Osteocyte (in vitro differentiated cells): Measurements from ENCODE around the gene DNAH2. TPM values are rescaled to one million over a fixed set of nuclear protein-coding genes. Genes with fewer than 3 reads are reported as not detected.

Source experiments
- DNase-seq: peaks from one replicate; pipeline ENCODE4 v3.0.0; 2021; ENCODE audit warnings: mixed read lengths; ENCODE audit not compliant: unreplicated experiment; ENCODE audit errors: extremely low spot score
- H3K27ac Mint-ChIP-seq: one replicate; pipeline ENCODE4 v1.8.0; 2021; ENCODE audit warnings: mild to moderate bottlenecking, mixed read lengths; ENCODE audit not compliant: unreplicated experiment
- H3K27me3 Mint-ChIP-seq: one replicate; pipeline ENCODE4 v1.8.0; 2021; ENCODE audit warnings: mixed read lengths; ENCODE audit not compliant: unreplicated experiment
- H3K36me3 Mint-ChIP-seq: one replicate; pipeline ENCODE4 v1.8.0; 2021; ENCODE audit warnings: mixed read lengths; ENCODE audit not compliant: unreplicated experiment
- H3K4me1 Mint-ChIP-seq: one replicate; pipeline ENCODE4 v1.8.0; 2021; ENCODE audit warnings: mixed read lengths; ENCODE audit not compliant: unreplicated experiment
- H3K4me3 Mint-ChIP-seq: one replicate; pipeline ENCODE4 v1.8.0; 2021; ENCODE audit warnings: mild to moderate bottlenecking, moderate library complexity, mixed read lengths; ENCODE audit not compliant: unreplicated experiment
- H3K9me3 Mint-ChIP-seq: one replicate; pipeline ENCODE4 v1.8.0; 2021; ENCODE audit warnings: mixed read lengths; ENCODE audit not compliant: unreplicated experiment
- total RNA-seq: library from RNA; stranded (reverse); gene quantifications from 2 replicates; pipeline ENCODE4 v1.2.1, GENCODE V29; 2021
- TF ChIP-seq, protein P1 (sequence below): fragments of 200-600 bp; sonication (generic); IDR thresholded peaks from 2 replicates; pipeline ENCODE4 v1.5.0; 2021; ENCODE audit warnings: antibody characterized with exemption, mild to moderate bottlenecking, moderate library complexity

The DNAH2 gene
- total RNA-seq, 1 donor from 2014 or later: 0.03 TPM

DNA sequence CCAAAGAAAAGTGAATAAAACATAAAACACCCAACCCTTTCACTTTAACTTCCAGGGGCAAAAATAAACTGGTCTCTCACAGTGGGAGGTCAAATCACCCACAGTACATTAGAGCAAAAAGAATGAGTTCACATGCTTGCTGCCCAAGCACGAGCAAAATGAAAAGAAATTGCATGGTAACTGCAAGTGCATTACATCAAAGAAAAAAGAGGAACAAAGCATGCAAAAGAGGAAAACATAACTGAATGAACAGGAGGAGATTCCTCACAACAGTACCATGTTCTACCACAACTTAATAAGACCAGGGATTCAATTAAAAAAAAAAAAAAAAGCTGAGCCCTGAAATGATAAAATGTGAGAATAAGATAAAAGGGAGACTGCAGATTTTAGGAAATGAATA, 12.3 kb downstream of the DNAH2 start:
- TF ChIP-seq, protein P1, sequence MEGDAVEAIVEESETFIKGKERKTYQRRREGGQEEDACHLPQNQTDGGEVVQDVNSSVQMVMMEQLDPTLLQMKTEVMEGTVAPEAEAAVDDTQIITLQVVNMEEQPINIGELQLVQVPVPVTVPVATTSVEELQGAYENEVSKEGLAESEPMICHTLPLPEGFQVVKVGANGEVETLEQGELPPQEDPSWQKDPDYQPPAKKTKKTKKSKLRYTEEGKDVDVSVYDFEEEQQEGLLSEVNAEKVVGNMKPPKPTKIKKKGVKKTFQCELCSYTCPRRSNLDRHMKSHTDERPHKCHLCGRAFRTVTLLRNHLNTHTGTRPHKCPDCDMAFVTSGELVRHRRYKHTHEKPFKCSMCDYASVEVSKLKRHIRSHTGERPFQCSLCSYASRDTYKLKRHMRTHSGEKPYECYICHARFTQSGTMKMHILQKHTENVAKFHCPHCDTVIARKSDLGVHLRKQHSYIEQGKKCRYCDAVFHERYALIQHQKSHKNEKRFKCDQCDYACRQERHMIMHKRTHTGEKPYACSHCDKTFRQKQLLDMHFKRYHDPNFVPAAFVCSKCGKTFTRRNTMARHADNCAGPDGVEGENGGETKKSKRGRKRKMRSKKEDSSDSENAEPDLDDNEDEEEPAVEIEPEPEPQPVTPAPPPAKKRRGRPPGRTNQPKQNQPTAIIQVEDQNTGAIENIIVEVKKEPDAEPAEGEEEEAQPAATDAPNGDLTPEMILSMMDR: no peak
- no peaks in the 10 kb centered on the region for H3K4me1 Mint-ChIP-seq
- H3K9me3 Mint-ChIP-seq: no peaks in the 10 kb centered on the region
- no peak for DNase-seq
- no peak overlapping the region for H3K4me3 Mint-ChIP-seq
- H3K27ac Mint-ChIP-seq: no peak overlapping the region
- H3K36me3 Mint-ChIP-seq: no peaks in the 10 kb centered on the region
- H3K27me3 Mint-ChIP-seq: peaks cover 42% of the 10 kb centered on the region

DNA sequence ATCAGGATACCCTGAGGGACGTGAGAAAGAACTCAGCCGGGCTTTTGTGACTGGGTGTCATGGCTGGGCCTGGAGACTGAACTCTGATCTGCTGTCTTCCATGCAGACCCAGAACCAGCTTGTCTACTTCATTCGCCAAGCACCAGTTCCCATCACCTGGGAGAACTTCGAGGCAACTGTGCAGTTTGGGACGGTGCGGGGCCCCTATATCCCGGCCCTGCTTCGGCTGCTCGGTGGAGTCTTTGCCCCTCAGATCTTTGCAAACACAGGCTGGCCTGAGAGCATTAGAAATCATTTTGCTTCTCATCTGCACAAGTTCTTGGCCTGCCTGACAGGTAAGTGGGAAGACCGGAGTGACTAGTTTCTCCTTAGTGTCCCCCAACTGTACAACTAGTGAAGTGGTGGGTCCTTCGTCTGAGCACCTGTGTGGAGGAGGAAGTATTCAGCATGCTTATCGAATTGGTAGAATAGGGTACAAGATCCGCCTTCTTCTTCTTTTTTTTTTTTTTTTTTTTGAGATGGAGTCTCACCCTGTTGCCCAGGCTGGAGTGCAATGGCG, 15.5 kb downstream of the DNAH2 start:
- H3K36me3 Mint-ChIP-seq: no peaks in the 10 kb centered on the region
- H3K4me3 Mint-ChIP-seq: no peak overlapping the region
- H3K4me1 Mint-ChIP-seq: no peaks in the 10 kb centered on the region
- no peak overlapping the region for H3K27ac Mint-ChIP-seq
- H3K27me3 Mint-ChIP-seq: peaks cover 55% of the 10 kb centered on the region
- TF ChIP-seq, protein P1: no peak
- no peaks in the 10 kb centered on the region for H3K9me3 Mint-ChIP-seq
- no peak for DNase-seq

DNA sequence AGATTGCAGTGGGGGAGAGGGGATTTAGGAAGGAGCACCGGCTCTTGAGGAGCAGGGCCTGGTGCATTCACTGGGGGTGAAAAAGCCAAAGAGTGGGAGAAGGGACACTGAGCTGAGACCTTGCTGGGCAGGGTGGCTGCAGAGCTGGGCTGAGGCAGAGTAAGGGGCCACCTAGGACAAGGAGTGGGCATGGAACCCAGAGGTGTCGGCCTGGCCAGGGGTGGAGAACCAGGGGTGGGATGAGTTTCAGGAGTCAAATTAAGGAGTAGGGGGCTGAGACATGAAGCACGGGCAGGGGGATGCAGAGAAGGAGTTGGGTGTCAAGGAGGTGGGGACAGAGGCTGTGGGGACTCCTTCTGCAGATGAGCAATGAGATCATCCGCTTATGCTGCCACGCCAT, 20.1 kb downstream of the DNAH2 start:
- peaks cover 56% of the 10 kb centered on the region for H3K27me3 Mint-ChIP-seq

GRCh38 chr17:7739746-7740145, 22.2 kb downstream of the DNAH2 start:
- Mint-ChIP-seq H3K4me3 (no peak overlapping the region), H3K9me3 (no peaks in the 10 kb centered on the region), H3K27ac (no peak overlapping the region), H3K36me3 (no peaks in the 10 kb centered on the region), H3K4me1 (no peaks in the 10 kb centered on the region), H3K27me3 (peaks cover 37% of the 10 kb centered on the region)
- TF ChIP-seq, protein P1: no peak
- DNase-seq: no peak

More for the DNA sequence above, 20.1 kb downstream of the DNAH2 start:
- Mint-ChIP-seq H3K9me3 (no peaks in the 10 kb centered on the region), H3K27ac (no peak overlapping the region), H3K4me1 (no peaks in the 10 kb centered on the region), H3K4me3 (no peak overlapping the region), H3K36me3 (no peaks in the 10 kb centered on the region)
- TF ChIP-seq, protein P1: no peak
- no peak for DNase-seq

- Mint-ChIP-seq H3K27ac (no peak overlapping the region), H3K36me3 (no peaks in the 10 kb centered on the region), H3K4me3 (no peak overlapping the region), H3K9me3 (no peaks in the 10 kb centered on the region), H3K4me1 (peaks cover 3% of the 10 kb centered on the region), H3K27me3 (peaks cover 37% of the 10 kb centered on the region)
- TF ChIP-seq, protein P1: no peak
- DNase-seq: no peak
Measured at GRCh38 chr17:7740481-7741001, 23.0 kb downstream of the DNAH2 start.
